HepG2 (cell line): ENCODE measurements around the gene MST1. TPM values are rescaled to one million over a fixed set of nuclear protein-coding genes. Genes with fewer than 3 reads are reported as not detected.

Source experiments
- AGO2 ChIP-seq: fragments of 200-400 bp; formaldehyde crosslinking; optimal IDR thresholded peaks from 2 replicates; pipeline ENCODE3; 2017; ENCODE audit warnings: mild to moderate bottlenecking, low read depth, low read length, moderate library complexity
- AKAP8 ChIP-seq: sonication (generic); formaldehyde crosslinking; IDR thresholded peaks from 2 replicates; pipeline ENCODE4 v1.5.1; 2020; ENCODE audit warnings: mild to moderate bottlenecking, missing genetic modification reagents
- BCL6 ChIP-seq: IDR thresholded peaks from 2 replicates; pipeline ENCODE4 v1.6.1; 2016; ENCODE audit warnings: missing genetic modification reagents, missing compliant biosample characterization
- ERF ChIP-seq: IDR thresholded peaks from 2 replicates; pipeline ENCODE4 v1.6.1; 2018; ENCODE audit warnings: missing biosample characterization, missing genetic modification reagents
- HNRNPL ChIP-seq: fragments of 200-400 bp; formaldehyde crosslinking; IDR thresholded peaks from 2 replicates; pipeline ENCODE4 v1.6.1; 2017; ENCODE audit warnings: mild to moderate bottlenecking, low read depth, low read length
- HOXD1 ChIP-seq: sonication (generic); formaldehyde crosslinking; IDR thresholded peaks from 2 replicates; pipeline ENCODE4 v1.5.0; 2020; ENCODE audit warnings: missing genetic modification reagents
- LCORL ChIP-seq, 2 experiments: fragments of 450-650 bp in 1 of 2; sonication (generic) in 1 of 2; formaldehyde crosslinking in 1 of 2; IDR thresholded peaks; 2 replicates each; pipeline versions ENCODE4 v1.5.0 to v1.6.1; 2017 to 2020; ENCODE audit warnings: antibody characterized with exemption in 1 of 2, missing genetic modification reagents in 1 of 2
- NONO ChIP-seq, 2 experiments: fragments of 450-650 bp in 1 of 2; sonication (generic) in 1 of 2; formaldehyde crosslinking in 1 of 2; IDR thresholded peaks in 1 of 2; conservative IDR thresholded peaks in 1 of 2; 2 replicates each; pipeline versions ENCODE4 v1.6.1 to v1.8.0; 2017 to 2022; ENCODE audit warnings: mild to moderate bottlenecking in 1 of 2, missing genetic modification reagents in 1 of 2, moderate library complexity in 1 of 2
- NR2C2 ChIP-seq: sonication (generic); formaldehyde crosslinking; IDR thresholded peaks from 2 replicates; pipeline ENCODE4 v1.4.0; 2020; ENCODE audit warnings: missing genetic modification reagents, mild to moderate bottlenecking, moderate library complexity, borderline replicate concordance
- PCBP1 ChIP-seq: fragments of 200-400 bp; formaldehyde crosslinking; IDR thresholded peaks from 2 replicates; pipeline ENCODE4 v1.6.1; 2017; ENCODE audit warnings: mild to moderate bottlenecking, low read depth, low read length, borderline replicate concordance
- PHB2 ChIP-seq: fragments of 450-650 bp; IDR thresholded peaks from 2 replicates; pipeline ENCODE4 v1.6.1; 2018; ENCODE audit not compliant: partially characterized antibody
- POLR2A ChIP-seq, 2 experiments: IDR thresholded peaks; 2 replicates each; pipeline ENCODE4 v1.6.1; 2011; ENCODE audit warnings: low read depth in 2 of 2, low read length in 2 of 2, mild to moderate bottlenecking in 1 of 2, moderate library complexity in 1 of 2; ENCODE audit not compliant: insufficient read depth in 1 of 2
- RAD21 ChIP-seq: fragments of 450-650 bp; formaldehyde crosslinking; IDR thresholded peaks from 2 replicates; pipeline ENCODE4 v1.5.0; 2020; ENCODE audit warnings: mild to moderate bottlenecking
- RBFOX2 ChIP-seq: fragments of 200-400 bp; formaldehyde crosslinking; IDR thresholded peaks from 2 replicates; pipeline ENCODE4 v1.6.1; 2017; ENCODE audit warnings: low read depth, mild to moderate bottlenecking, low read length
- SMYD3 ChIP-seq: sonication (generic); formaldehyde crosslinking; IDR thresholded peaks from 2 replicates; pipeline ENCODE4 v1.8.1; 2023; ENCODE audit warnings: mild to moderate bottlenecking, missing genetic modification reagents
- SP2 ChIP-seq: sonication (generic); formaldehyde crosslinking; IDR thresholded peaks from 2 replicates; pipeline ENCODE4 v1.5.1; 2020; ENCODE audit warnings: mild to moderate bottlenecking, missing genetic modification reagents
- ZNF205 ChIP-seq: IDR thresholded peaks from 2 replicates; pipeline ENCODE4 v1.6.1; 2018; ENCODE audit warnings: missing biosample characterization, missing genetic modification reagents
- ZNF234 ChIP-seq: sonication (generic); formaldehyde crosslinking; conservative IDR thresholded peaks from 2 replicates; pipeline ENCODE4 v1.5.1; 2020; ENCODE audit warnings: mild to moderate bottlenecking, missing genetic modification reagents
- ZNF326 ChIP-seq: sonication (generic); formaldehyde crosslinking; IDR thresholded peaks from 2 replicates; pipeline ENCODE4 v1.4.0; 2020; ENCODE audit warnings: missing genetic modification reagents, borderline replicate concordance
- ZNF850 ChIP-seq: sonication (generic); formaldehyde crosslinking; conservative IDR thresholded peaks from 2 replicates; pipeline ENCODE4 v1.9.0; 2021; ENCODE audit warnings: mild to moderate bottlenecking, missing genetic modification reagents
- polyA plus RNA-seq, 8 experiments: library from polyadenylated mRNA; depleted of rRNA in 3 of 8; stranded (reverse) in 7 of 8; unstranded in 1 of 8; fragments of >200 nt; fragmentation: Illumina TruSeq in 4 of 8; extraction: Trizol in 4 of 8; gene quantifications; 2 replicates each; pipeline versions ENCODE4 v1.2.1 to v1.2.3, GENCODE V29; 2011 to 2016; ENCODE audit warnings: low read depth in 4 of 8, missing spikeins in 1 of 8, mixed read lengths in 1 of 8; ENCODE audit not compliant: insufficient read depth in 1 of 8
- total RNA-seq, 5 experiments: library from RNA; depleted of rRNA; stranded (reverse); fragments of >200 nt; fragmentation: Illumina TruSeq; extraction: Trizol; gene quantifications; 2 replicates each; pipeline ENCODE4 v1.2.3, GENCODE V29; 2016; ENCODE audit warnings: low read depth in 1 of 5
- TF ChIP-seq, protein P1 (sequence below): sonication (generic); formaldehyde crosslinking; IDR thresholded peaks from 2 replicates; pipeline ENCODE4 v1.4.0; 2020; ENCODE audit warnings: missing genetic modification reagents
- TF ChIP-seq, protein P2 (sequence below): sonication (generic); formaldehyde crosslinking; IDR thresholded peaks from 2 replicates; pipeline ENCODE4 v1.8.0; 2022; ENCODE audit warnings: missing genetic modification reagents, mild to moderate bottlenecking, borderline replicate concordance

MST1 gene
- total and polyA plus RNA-seq, 2 of the 13 experiments (the other 11 are each of a cell fraction or from before 2014, with no cell fraction given): 189 to 452 TPM

DNA sequence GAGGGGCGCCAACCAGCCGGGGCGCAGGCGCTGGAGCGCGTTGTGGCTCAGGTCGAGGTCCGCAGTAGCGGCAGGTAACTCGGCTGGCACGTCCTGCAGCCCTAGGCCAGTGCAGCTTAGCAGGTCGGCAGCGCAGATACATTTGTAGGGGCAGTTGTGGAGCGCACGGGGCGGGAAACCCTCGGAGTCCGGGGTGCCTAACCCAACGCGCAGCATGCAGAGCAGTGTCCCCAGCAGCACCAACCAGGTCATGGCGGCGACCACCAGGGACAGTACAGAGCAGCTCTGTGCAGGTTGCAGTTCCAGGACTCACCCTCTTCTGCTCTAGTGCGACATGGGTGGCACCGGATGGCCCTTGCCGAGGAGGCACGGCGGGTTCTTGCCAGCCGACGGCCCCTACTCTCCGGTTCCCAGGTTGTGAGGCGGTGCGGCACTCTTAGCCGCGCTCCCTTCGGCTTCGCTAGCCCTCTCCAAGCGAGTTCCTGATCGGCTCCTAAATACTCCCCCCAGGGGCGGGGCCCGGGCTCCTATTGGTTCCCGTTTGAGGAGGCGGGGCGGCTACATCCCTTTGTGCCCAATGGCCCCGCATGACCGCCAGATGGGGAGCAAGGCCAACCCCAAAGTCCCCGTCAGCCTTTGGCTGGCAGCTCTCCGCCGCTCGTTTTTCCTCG is 30.1 kb upstream of the MST1 start, which contains the start of gene AMIGO3 (continued):
- TF ChIP-seq, protein P1, sequence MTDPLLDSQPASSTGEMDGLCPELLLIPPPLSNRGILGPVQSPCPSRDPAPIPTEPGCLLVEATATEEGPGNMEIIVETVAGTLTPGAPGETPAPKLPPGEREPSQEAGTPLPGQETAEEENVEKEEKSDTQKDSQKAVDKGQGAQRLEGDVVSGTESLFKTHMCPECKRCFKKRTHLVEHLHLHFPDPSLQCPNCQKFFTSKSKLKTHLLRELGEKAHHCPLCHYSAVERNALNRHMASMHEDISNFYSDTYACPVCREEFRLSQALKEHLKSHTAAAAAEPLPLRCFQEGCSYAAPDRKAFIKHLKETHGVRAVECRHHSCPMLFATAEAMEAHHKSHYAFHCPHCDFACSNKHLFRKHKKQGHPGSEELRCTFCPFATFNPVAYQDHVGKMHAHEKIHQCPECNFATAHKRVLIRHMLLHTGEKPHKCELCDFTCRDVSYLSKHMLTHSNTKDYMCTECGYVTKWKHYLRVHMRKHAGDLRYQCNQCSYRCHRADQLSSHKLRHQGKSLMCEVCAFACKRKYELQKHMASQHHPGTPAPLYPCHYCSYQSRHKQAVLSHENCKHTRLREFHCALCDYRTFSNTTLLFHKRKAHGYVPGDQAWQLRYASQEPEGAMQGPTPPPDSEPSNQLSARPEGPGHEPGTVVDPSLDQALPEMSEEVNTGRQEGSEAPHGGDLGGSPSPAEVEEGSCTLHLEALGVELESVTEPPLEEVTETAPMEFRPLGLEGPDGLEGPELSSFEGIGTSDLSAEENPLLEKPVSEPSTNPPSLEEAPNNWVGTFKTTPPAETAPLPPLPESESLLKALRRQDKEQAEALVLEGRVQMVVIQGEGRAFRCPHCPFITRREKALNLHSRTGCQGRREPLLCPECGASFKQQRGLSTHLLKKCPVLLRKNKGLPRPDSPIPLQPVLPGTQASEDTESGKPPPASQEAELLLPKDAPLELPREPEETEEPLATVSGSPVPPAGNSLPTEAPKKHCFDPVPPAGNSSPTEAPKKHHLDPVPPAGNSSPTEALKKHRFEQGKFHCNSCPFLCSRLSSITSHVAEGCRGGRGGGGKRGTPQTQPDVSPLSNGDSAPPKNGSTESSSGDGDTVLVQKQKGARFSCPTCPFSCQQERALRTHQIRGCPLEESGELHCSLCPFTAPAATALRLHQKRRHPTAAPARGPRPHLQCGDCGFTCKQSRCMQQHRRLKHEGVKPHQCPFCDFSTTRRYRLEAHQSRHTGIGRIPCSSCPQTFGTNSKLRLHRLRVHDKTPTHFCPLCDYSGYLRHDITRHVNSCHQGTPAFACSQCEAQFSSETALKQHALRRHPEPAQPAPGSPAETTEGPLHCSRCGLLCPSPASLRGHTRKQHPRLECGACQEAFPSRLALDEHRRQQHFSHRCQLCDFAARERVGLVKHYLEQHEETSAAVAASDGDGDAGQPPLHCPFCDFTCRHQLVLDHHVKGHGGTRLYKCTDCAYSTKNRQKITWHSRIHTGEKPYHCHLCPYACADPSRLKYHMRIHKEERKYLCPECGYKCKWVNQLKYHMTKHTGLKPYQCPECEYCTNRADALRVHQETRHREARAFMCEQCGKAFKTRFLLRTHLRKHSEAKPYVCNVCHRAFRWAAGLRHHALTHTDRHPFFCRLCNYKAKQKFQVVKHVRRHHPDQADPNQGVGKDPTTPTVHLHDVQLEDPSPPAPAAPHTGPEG (CRISPR knock-in tag): no peak
- TF ChIP-seq AKAP8 (CRISPR knock-in tag) (peak; percentile 51; the same call in 1 of the 2 replicates), HOXD1 (no peak), ZNF234 (CRISPR knock-in tag) (no peak), PHB2 (no peak), RBFOX2 (peak; percentile 51; the same call in 1 of the 2 replicates), ZNF850 (CRISPR knock-in tag) (no peak), SP2 (no peak), ZNF326 (0 out of 2 replicates have a peak, but pooled peaks have one; percentile 41), NR2C2 (no peak), AGO2 (peak; percentile 86), NONO (IDR thresholded peaks at IDR 0.05) (no peak), NONO (CRISPR knock-in tag; conservative IDR thresholded peaks at IDR 0.05) (no peak), ERF (CRISPR knock-in tag) (no peak), LCORL (IDR thresholded peaks at IDR 0.05) (no peak), LCORL (CRISPR knock-in tag; IDR thresholded peaks at IDR 0.05) (no peak), SMYD3 (CRISPR knock-in tag) (no peak), ZNF205 (CRISPR knock-in tag) (no peak), BCL6 (CRISPR knock-in tag) (no peak), POLR2A (IDR thresholded peaks at IDR 0.05; ENCODE audit: insufficient read depth in 1 of 2, low read depth in 2 of 2, low read length in 2 of 2) (peak in 1 of 2 experiments; percentile 40; a peak in 1 of 4 replicates), PCBP1 (0 out of 2 replicates have a peak, but pooled peaks have one; percentile 28), HNRNPL (0 out of 2 replicates have a peak, but pooled peaks have one; percentile 32), RAD21 (CRISPR knock-in tag) (peak; percentile 25; the same call in 1 of the 2 replicates)
- TF ChIP-seq, protein P2, sequence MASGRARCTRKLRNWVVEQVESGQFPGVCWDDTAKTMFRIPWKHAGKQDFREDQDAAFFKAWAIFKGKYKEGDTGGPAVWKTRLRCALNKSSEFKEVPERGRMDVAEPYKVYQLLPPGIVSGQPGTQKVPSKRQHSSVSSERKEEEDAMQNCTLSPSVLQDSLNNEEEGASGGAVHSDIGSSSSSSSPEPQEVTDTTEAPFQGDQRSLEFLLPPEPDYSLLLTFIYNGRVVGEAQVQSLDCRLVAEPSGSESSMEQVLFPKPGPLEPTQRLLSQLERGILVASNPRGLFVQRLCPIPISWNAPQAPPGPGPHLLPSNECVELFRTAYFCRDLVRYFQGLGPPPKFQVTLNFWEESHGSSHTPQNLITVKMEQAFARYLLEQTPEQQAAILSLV (CRISPR knock-in tag): no peak
